ENCODE measurements around the gene MUSTN1. TPM values are rescaled to one million over a fixed set of nuclear protein-coding genes. Genes with fewer than 3 reads are reported as not detected.
A peak's percentile ranks its signal among the peaks of the same experiment; 100 is the strongest.

The MUSTN1 gene
- total and polyA plus RNA-seq, 2 of the 13 experiments (the other 11 are each of a cell fraction or from before 2014, with no cell fraction given), result 0.84 to 1.4 TPM

DNA sequence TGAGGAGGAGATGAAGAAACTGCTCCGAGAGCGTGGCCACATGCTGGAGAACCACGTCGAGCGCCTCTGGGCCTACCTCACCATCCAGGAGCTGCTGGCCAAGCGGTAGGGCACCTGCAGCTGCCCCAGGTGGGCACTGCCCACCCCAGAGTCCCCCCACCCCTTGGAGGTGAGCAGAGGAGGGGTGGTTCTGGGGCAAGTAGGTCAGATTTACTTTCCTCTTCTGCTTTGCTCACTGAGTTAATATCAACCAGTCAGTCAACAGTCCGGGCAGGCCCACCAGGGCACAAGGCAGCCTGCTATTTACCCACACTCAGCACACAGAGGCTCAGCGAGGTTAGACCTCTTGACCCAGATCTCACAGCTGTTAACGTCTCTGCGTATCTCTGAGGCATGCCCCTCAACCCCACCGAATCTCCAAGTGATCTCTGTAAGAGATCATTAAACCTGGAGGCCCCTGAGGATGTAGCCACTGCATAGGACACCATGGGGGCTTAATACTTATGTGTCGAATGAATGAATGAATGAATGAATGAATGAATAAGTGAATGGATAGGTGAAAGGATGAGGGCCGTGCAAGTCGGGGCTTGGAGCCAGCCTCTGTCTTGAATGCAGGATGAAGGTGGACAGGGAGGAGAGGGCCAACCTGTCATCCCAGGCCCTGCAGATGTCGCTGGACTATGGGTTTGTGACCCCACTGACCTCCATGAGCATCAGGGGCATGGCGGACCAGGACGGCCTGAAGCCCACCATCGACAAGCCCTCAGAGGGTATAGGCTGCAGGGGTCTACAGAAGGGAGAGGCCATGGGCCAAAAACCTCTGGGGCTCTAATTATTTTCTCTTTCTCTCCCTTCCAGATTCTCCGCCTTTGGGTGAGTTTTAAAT lies 48.2 kb downstream of the MUSTN1 start (continued):
- TF ChIP-seq, protein P1, sequence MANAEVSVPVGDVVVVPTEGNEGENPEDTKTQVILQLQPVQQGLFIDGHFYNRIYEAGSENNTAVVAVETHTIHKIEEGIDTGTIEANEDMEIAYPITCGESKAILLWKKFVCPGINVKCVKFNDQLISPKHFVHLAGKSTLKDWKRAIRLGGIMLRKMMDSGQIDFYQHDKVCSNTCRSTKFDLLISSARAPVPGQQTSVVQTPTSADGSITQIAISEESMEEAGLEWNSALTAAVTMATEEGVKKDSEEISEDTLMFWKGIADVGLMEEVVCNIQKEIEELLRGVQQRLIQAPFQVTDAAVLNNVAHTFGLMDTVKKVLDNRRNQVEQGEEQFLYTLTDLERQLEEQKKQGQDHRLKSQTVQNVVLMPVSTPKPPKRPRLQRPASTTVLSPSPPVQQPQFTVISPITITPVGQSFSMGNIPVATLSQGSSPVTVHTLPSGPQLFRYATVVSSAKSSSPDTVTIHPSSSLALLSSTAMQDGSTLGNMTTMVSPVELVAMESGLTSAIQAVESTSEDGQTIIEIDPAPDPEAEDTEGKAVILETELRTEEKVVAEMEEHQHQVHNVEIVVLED (CRISPR knock-in tag; IDR thresholded peaks at IDR 0.05; ENCODE audit: borderline replicate concordance), result 0 out of 2 replicates have a peak, but pooled peaks have one; percentile 25
- TF ChIP-seq, protein P2, sequence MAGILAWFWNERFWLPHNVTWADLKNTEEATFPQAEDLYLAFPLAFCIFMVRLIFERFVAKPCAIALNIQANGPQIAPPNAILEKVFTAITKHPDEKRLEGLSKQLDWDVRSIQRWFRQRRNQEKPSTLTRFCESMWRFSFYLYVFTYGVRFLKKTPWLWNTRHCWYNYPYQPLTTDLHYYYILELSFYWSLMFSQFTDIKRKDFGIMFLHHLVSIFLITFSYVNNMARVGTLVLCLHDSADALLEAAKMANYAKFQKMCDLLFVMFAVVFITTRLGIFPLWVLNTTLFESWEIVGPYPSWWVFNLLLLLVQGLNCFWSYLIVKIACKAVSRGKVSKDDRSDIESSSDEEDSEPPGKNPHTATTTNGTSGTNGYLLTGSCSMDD (CRISPR knock-in tag; IDR thresholded peaks at IDR 0.05), result no peak
- TF ChIP-seq, protein P3, sequence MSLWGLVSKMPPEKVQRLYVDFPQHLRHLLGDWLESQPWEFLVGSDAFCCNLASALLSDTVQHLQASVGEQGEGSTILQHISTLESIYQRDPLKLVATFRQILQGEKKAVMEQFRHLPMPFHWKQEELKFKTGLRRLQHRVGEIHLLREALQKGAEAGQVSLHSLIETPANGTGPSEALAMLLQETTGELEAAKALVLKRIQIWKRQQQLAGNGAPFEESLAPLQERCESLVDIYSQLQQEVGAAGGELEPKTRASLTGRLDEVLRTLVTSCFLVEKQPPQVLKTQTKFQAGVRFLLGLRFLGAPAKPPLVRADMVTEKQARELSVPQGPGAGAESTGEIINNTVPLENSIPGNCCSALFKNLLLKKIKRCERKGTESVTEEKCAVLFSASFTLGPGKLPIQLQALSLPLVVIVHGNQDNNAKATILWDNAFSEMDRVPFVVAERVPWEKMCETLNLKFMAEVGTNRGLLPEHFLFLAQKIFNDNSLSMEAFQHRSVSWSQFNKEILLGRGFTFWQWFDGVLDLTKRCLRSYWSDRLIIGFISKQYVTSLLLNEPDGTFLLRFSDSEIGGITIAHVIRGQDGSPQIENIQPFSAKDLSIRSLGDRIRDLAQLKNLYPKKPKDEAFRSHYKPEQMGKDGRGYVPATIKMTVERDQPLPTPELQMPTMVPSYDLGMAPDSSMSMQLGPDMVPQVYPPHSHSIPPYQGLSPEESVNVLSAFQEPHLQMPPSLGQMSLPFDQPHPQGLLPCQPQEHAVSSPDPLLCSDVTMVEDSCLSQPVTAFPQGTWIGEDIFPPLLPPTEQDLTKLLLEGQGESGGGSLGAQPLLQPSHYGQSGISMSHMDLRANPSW (CRISPR knock-in tag; IDR thresholded peaks at IDR 0.05; ENCODE audit: borderline replicate concordance), result no peak
- TF ChIP-seq, protein P4, sequence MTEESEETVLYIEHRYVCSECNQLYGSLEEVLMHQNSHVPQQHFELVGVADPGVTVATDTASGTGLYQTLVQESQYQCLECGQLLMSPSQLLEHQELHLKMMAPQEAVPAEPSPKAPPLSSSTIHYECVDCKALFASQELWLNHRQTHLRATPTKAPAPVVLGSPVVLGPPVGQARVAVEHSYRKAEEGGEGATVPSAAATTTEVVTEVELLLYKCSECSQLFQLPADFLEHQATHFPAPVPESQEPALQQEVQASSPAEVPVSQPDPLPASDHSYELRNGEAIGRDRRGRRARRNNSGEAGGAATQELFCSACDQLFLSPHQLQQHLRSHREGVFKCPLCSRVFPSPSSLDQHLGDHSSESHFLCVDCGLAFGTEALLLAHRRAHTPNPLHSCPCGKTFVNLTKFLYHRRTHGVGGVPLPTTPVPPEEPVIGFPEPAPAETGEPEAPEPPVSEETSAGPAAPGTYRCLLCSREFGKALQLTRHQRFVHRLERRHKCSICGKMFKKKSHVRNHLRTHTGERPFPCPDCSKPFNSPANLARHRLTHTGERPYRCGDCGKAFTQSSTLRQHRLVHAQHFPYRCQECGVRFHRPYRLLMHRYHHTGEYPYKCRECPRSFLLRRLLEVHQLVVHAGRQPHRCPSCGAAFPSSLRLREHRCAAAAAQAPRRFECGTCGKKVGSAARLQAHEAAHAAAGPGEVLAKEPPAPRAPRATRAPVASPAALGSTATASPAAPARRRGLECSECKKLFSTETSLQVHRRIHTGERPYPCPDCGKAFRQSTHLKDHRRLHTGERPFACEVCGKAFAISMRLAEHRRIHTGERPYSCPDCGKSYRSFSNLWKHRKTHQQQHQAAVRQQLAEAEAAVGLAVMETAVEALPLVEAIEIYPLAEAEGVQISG (CRISPR knock-in tag; IDR thresholded peaks at IDR 0.05), result peak; percentile 83; the same call in 1 of the 2 replicates
- TF ChIP-seq ZNF841 (CRISPR knock-in tag; IDR thresholded peaks at IDR 0.05; ENCODE audit: borderline replicate concordance) (no peak), KLF13 (CRISPR knock-in tag; IDR thresholded peaks at IDR 0.05) (no peak), ZNF629 (CRISPR knock-in tag; conservative IDR thresholded peaks at IDR 0.05) (no peak), RBM39 (IDR thresholded peaks at IDR 0.05; ENCODE audit: low read depth, low read length, poor library complexity, severe bottlenecking) (no peak), BCL6 (CRISPR knock-in tag; IDR thresholded peaks at IDR 0.05) (0 out of 2 replicates have a peak, but pooled peaks have one; percentile 22), ZFP36L2 (CRISPR knock-in tag; IDR thresholded peaks at IDR 0.05) (no peak), SMARCE1 (IDR thresholded peaks at IDR 0.05; ENCODE audit: borderline replicate concordance) (no peak), KLF11 (CRISPR knock-in tag; IDR thresholded peaks at IDR 0.05) (no peak), BRD4 (CRISPR knock-in tag; IDR thresholded peaks at IDR 0.05) (no peak), NR3C1 (CRISPR knock-in tag; IDR thresholded peaks at IDR 0.05) (no peak), ONECUT2 (CRISPR knock-in tag; IDR thresholded peaks at IDR 0.05) (no peak)
- TF ChIP-seq, protein P5, sequence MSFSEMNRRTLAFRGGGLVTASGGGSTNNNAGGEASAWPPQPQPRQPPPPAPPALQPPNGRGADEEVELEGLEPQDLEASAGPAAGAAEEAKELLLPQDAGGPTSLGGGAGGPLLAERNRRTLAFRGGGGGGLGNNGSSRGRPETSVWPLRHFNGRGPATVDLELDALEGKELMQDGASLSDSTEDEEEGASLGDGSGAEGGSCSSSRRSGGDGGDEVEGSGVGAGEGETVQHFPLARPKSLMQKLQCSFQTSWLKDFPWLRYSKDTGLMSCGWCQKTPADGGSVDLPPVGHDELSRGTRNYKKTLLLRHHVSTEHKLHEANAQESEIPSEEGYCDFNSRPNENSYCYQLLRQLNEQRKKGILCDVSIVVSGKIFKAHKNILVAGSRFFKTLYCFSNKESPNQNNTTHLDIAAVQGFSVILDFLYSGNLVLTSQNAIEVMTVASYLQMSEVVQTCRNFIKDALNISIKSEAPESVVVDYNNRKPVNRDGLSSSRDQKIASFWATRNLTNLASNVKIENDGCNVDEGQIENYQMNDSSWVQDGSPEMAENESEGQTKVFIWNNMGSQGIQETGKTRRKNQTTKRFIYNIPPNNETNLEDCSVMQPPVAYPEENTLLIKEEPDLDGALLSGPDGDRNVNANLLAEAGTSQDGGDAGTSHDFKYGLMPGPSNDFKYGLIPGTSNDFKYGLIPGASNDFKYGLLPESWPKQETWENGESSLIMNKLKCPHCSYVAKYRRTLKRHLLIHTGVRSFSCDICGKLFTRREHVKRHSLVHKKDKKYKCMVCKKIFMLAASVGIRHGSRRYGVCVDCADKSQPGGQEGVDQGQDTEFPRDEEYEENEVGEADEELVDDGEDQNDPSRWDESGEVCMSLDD (CRISPR knock-in tag; IDR thresholded peaks at IDR 0.05; ENCODE audit: borderline replicate concordance), result no peak
